Measurements from ENCODE around the gene KCTD21. TPM values are rescaled to one million over a fixed set of nuclear protein-coding genes. Genes with fewer than 3 reads are reported as not detected.

The KCTD21 gene
- polyA plus RNA-seq, 4 donors = 4.1 to 6.5 (median 5.6) TPM

GRCh38 chr11:78207532-78208256, 19.3 kb upstream of the KCTD21 start:
- Histone ChIP-seq H3K9me3 (ENCODE audit: control insufficient read depth in 2 of 2, insufficient read depth in 1 of 2, low read depth in 1 of 2, low read length in 1 of 2) (peaks cover 0 to 2% of the 10 kb centered on the region in 2 donors), H3K4me3 (ENCODE audit: low read depth in 1 of 3, low read length in 3 of 3) (no peak overlapping the region), H3K27me3 (ENCODE audit: control insufficient read depth in 3 of 3, insufficient read depth in 3 of 3, low read length in 3 of 3) (no peaks in the 10 kb centered on the region), H3K36me3 (ENCODE audit: control insufficient read depth in 3 of 3, insufficient read depth in 2 of 3, low read depth in 1 of 3, low read length in 3 of 3) (peaks cover 3 to 28% (median 3%) of the 10 kb centered on the region in 3 donors), H3K27ac (ENCODE audit: low read depth in 1 of 3, low read length in 2 of 3) (no peak overlapping the region), H3K4me1 (ENCODE audit: control insufficient read depth in 3 of 3, insufficient read depth in 2 of 3, low read depth in 1 of 3, low read length in 2 of 3) (peaks cover under 1 to 5% (median 2%) of the 10 kb centered on the region in 3 donors)
- DNase-seq (no peak), FAIRE-seq (no peak)
- 84 to 88% (median 86%) methylated on average over 11 of the region's 11 CpGs for WGBS, 3 donors

DNA sequence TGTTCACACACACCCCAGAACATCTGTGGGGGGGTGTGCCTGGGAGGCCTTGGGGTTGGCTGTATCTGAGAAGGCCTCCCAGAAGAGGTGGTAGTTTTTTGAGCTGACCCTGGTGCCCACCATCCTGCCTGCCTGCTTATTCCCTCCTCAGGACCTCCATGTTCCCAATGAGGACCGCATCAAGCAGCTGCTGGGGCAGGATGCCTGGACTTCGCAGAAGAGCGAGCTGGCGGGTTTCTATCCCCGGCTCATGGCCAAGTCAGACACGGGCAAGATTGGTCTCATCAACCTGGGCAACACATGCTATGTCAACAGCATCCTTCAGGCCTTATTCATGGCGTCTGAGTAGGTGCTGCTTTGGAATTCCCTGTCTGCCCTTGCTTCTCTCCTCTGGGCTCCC, 17.3 kb upstream of the KCTD21 start:
- Histone ChIP-seq H3K9me3 (ENCODE audit: control insufficient read depth in 2 of 2, insufficient read depth in 1 of 2, low read depth in 1 of 2, low read length in 1 of 2) (peaks cover 0 to 2% of the 10 kb centered on the region in 2 donors), H3K4me1 (ENCODE audit: control insufficient read depth in 3 of 3, insufficient read depth in 2 of 3, low read depth in 1 of 3, low read length in 2 of 3) (peaks cover 2 to 10% (median 3%) of the 10 kb centered on the region in 3 donors), H3K36me3 (ENCODE audit: control insufficient read depth in 3 of 3, insufficient read depth in 2 of 3, low read depth in 1 of 3, low read length in 3 of 3) (peaks cover 3 to 30% (median 3%) of the 10 kb centered on the region in 3 donors), H3K27ac (ENCODE audit: low read depth in 1 of 3, low read length in 2 of 3) (no peak overlapping the region), H3K4me3 (ENCODE audit: low read depth in 1 of 3, low read length in 3 of 3) (no peak overlapping the region), H3K27me3 (ENCODE audit: control insufficient read depth in 3 of 3, insufficient read depth in 3 of 3, low read length in 3 of 3) (no peaks in the 10 kb centered on the region)
- FAIRE-seq (no peak), DNase-seq (no peak)
- WGBS, 3 donors = 93 to 96% (median 96%) methylated on average over 7 of the region's 7 CpGs

- DNase-seq (no peak), FAIRE-seq (no peak)
- Histone ChIP-seq H3K4me3 (ENCODE audit: low read depth in 1 of 3, low read length in 3 of 3) (no peak overlapping the region), H3K4me1 (ENCODE audit: control insufficient read depth in 3 of 3, insufficient read depth in 2 of 3, low read depth in 1 of 3, low read length in 2 of 3) (peaks cover 2 to 10% (median 3%) of the 10 kb centered on the region in 3 donors), H3K27ac (ENCODE audit: low read depth in 1 of 3, low read length in 2 of 3) (no peak overlapping the region), H3K36me3 (ENCODE audit: control insufficient read depth in 3 of 3, insufficient read depth in 2 of 3, low read depth in 1 of 3, low read length in 3 of 3) (peaks cover 1 to 31% (median 2%) of the 10 kb centered on the region in 3 donors), H3K9me3 (ENCODE audit: control insufficient read depth in 2 of 2, insufficient read depth in 1 of 2, low read depth in 1 of 2, low read length in 1 of 2) (no peaks in the 10 kb centered on the region), H3K27me3 (ENCODE audit: control insufficient read depth in 3 of 3, insufficient read depth in 3 of 3, low read length in 3 of 3) (no peaks in the 10 kb centered on the region)
- 93 to 96% (median 96%) methylated on average over 4 of the region's 4 CpGs for WGBS, 3 donors
Measured at GRCh38 chr11:78205256-78205655, 16.8 kb upstream of the KCTD21 start.

GRCh38 chr11:78203184-78203583, 14.8 kb upstream of the KCTD21 start:
- Histone ChIP-seq H3K36me3 (ENCODE audit: control insufficient read depth in 3 of 3, insufficient read depth in 2 of 3, low read depth in 1 of 3, low read length in 3 of 3) (peaks cover 0 to 32% (median 0%) of the 10 kb centered on the region in 3 donors), H3K4me1 (ENCODE audit: control insufficient read depth in 3 of 3, insufficient read depth in 2 of 3, low read depth in 1 of 3, low read length in 2 of 3) (peaks cover 2 to 10% (median 3%) of the 10 kb centered on the region in 3 donors), H3K9me3 (ENCODE audit: control insufficient read depth in 2 of 2, insufficient read depth in 1 of 2, low read depth in 1 of 2, low read length in 1 of 2) (no peaks in the 10 kb centered on the region), H3K27me3 (ENCODE audit: control insufficient read depth in 3 of 3, insufficient read depth in 3 of 3, low read length in 3 of 3) (no peaks in the 10 kb centered on the region), H3K27ac (ENCODE audit: low read depth in 1 of 3, low read length in 2 of 3) (peak overlapping the region in 2 of 3 donors; percentile 37 to 78), H3K4me3 (ENCODE audit: low read depth in 1 of 3, low read length in 3 of 3) (no peak overlapping the region)
- FAIRE-seq (no peak), DNase-seq (peak in 1 of 2 donors; percentile 58)
- 71 to 72% (median 71%) methylated on average over 10 of the region's 10 CpGs for WGBS, 3 donors

DNA sequence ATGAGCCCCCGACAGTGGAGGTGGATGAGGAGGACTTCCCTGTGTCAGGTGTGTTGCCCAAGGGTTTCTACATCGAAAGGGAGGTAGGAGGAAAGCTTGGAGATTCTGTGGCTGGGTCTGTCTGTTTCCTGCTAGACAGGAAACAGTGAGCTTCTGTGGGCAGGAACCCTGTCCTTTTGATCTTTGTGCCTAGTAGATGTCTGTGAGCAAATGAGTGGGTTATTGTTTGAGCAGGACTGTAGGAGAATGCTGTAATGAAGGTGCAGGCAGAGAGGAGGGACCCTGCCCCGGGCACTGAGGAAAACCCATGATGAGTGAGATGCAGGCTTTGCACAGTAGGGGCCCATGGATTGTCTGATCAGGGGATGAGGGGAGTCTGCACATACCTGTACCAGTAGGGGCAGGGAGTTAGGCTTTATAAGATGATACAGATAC, 14.3 kb upstream of the KCTD21 start:
- Histone ChIP-seq H3K36me3 (ENCODE audit: control insufficient read depth in 3 of 3, insufficient read depth in 2 of 3, low read depth in 1 of 3, low read length in 3 of 3) (peaks cover 0 to 34% (median 0%) of the 10 kb centered on the region in 3 donors), H3K9me3 (ENCODE audit: control insufficient read depth in 2 of 2, insufficient read depth in 1 of 2, low read depth in 1 of 2, low read length in 1 of 2) (no peaks in the 10 kb centered on the region), H3K27me3 (ENCODE audit: control insufficient read depth in 3 of 3, insufficient read depth in 3 of 3, low read length in 3 of 3) (no peaks in the 10 kb centered on the region), H3K4me1 (ENCODE audit: control insufficient read depth in 3 of 3, insufficient read depth in 2 of 3, low read depth in 1 of 3, low read length in 2 of 3) (peaks cover 2 to 10% (median 3%) of the 10 kb centered on the region in 3 donors), H3K27ac (ENCODE audit: low read depth in 1 of 3, low read length in 2 of 3) (peak overlapping the region in 2 of 3 donors; percentile 37 to 78), H3K4me3 (ENCODE audit: low read depth in 1 of 3, low read length in 3 of 3) (no peak overlapping the region)
- FAIRE-seq (no peak), DNase-seq (peak; percentile 65 to 70)
- 13 to 39% (median 16%) methylated on average over 3 of the region's 3 CpGs for WGBS, 3 donors

DNA sequence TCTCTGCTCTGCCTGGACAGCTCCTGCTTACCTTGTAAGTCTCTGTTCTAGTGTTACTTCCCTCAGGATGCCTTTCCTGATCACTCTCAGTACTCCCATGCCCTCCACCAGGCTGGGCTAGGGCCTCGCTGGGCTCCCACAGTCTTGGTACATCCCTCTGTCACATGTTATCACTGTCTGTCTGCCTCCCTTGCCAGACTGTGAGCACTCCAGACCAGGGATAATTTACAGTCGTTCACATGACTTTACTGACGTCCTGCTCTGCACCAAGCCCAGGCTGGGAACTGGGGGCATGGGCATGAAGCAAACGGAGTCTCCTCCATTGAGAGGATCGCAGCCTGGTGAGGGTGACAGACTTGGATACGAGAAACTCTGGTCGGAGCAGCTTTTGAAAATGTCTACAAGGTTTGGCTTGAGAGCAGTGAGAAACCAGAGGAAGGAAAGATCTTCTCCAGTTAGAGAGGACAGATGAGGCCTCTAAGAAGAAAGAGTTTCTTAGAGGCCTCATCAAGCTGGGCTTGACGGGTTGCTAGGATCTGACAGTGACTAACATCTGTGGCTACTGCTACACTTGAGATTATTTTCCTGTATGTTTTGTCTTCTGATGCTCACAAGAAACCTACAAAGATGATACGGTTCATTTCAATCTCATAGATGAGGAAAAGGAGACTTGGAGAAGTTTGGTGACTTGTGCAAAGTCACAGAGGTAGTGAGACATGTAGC, 12.8 kb upstream of the KCTD21 start:
- peak overlapping the region in 1 of 3 donors; percentile 18 for H3K27ac ChIP-seq (ENCODE audit: low read depth in 1 of 3, low read length in 2 of 3)
- WGBS, 3 donors = 85 to 89% (median 87%) methylated on average over 9 of the region's 9 CpGs
- H3K36me3 ChIP-seq (ENCODE audit: control insufficient read depth in 3 of 3, insufficient read depth in 2 of 3, low read depth in 1 of 3, low read length in 3 of 3) = peaks cover 0 to 33% (median 0%) of the 10 kb centered on the region in 3 donors
- peaks cover 2 to 10% (median 3%) of the 10 kb centered on the region in 3 donors for H3K4me1 ChIP-seq (ENCODE audit: control insufficient read depth in 3 of 3, insufficient read depth in 2 of 3, low read depth in 1 of 3, low read length in 2 of 3)
- no peak for FAIRE-seq
- no peak for DNase-seq
- no peaks in the 10 kb centered on the region for H3K9me3 ChIP-seq (ENCODE audit: control insufficient read depth in 2 of 2, insufficient read depth in 1 of 2, low read depth in 1 of 2, low read length in 1 of 2)
- no peak overlapping the region for H3K4me3 ChIP-seq (ENCODE audit: low read depth in 1 of 3, low read length in 3 of 3)
- peaks cover 0 to 8% (median 0%) of the 10 kb centered on the region in 3 donors for H3K27me3 ChIP-seq (ENCODE audit: control insufficient read depth in 3 of 3, insufficient read depth in 3 of 3, low read length in 3 of 3)

GRCh38 chr11:78200553-78200952, 12.1 kb upstream of the KCTD21 start:
- WGBS, 3 donors = 94 to 95% (median 95%) methylated on average over 12 to 13 of the region's 13 CpGs
- Histone ChIP-seq H3K9me3 (ENCODE audit: control insufficient read depth in 2 of 2, insufficient read depth in 1 of 2, low read depth in 1 of 2, low read length in 1 of 2) (peaks cover 0 to 3% of the 10 kb centered on the region in 2 donors), H3K4me1 (ENCODE audit: control insufficient read depth in 3 of 3, insufficient read depth in 2 of 3, low read depth in 1 of 3, low read length in 2 of 3) (peaks cover 2 to 10% (median 3%) of the 10 kb centered on the region in 3 donors), H3K4me3 (ENCODE audit: low read depth in 1 of 3, low read length in 3 of 3) (no peak overlapping the region), H3K27ac (ENCODE audit: low read depth in 1 of 3, low read length in 2 of 3) (no peak overlapping the region), H3K27me3 (ENCODE audit: control insufficient read depth in 3 of 3, insufficient read depth in 3 of 3, low read length in 3 of 3) (peaks cover 0 to 14% (median 0%) of the 10 kb centered on the region in 3 donors), H3K36me3 (ENCODE audit: control insufficient read depth in 3 of 3, insufficient read depth in 2 of 3, low read depth in 1 of 3, low read length in 3 of 3) (peaks cover 0 to 30% (median 0%) of the 10 kb centered on the region in 3 donors)
- FAIRE-seq (no peak), DNase-seq (no peak)

DNA sequence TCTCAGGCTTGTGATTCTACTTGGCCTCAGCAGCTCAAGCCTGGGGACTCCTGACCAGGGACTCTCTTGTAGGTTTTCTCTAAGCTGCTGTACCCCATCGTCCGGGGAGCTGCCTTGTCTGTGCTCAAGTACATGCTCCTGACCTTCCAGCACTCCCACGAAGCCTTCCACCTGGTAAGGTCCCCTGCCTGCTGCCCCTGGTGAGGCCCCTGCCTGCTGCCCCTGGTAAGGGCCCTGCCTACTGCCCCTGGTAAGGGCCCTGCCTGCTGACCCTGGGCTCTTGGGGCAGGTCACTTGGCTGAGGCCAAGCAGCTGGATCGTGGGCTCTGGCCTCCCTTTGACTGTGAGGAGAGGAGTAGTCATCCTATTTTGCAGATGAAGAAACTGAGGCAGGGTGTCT, 11.6 kb upstream of the KCTD21 start:
- H3K4me1 ChIP-seq (ENCODE audit: control insufficient read depth in 3 of 3, insufficient read depth in 2 of 3, low read depth in 1 of 3, low read length in 2 of 3) = peaks cover 2 to 10% (median 3%) of the 10 kb centered on the region in 3 donors
- DNase-seq = no peak
- peaks cover 0 to 19% (median 0%) of the 10 kb centered on the region in 3 donors for H3K27me3 ChIP-seq (ENCODE audit: control insufficient read depth in 3 of 3, insufficient read depth in 3 of 3, low read length in 3 of 3)
- 85 to 92% (median 92%) methylated on average over 4 of the region's 4 CpGs for WGBS, 3 donors
- H3K9me3 ChIP-seq (ENCODE audit: control insufficient read depth in 2 of 2, insufficient read depth in 1 of 2, low read depth in 1 of 2, low read length in 1 of 2) = peaks cover 0 to 3% of the 10 kb centered on the region in 2 donors
- H3K27ac ChIP-seq (ENCODE audit: low read depth in 1 of 3, low read length in 2 of 3) = no peak overlapping the region
- peaks cover 0 to 30% (median 0%) of the 10 kb centered on the region in 3 donors for H3K36me3 ChIP-seq (ENCODE audit: control insufficient read depth in 3 of 3, insufficient read depth in 2 of 3, low read depth in 1 of 3, low read length in 3 of 3)
- FAIRE-seq = no peak
- no peak overlapping the region for H3K4me3 ChIP-seq (ENCODE audit: low read depth in 1 of 3, low read length in 3 of 3)

All from small intestine (tissue), 7 donors.